Hematopoietic multipotent progenitor cell treated with erythropoietin and hydrocortisone succinate and interleukin-3 and kit ligand, for 15 days (in vitro differentiated cells): ENCODE results near the gene KRT7.
"Not testable (repeated sequence)": the region's sequence is repeated elsewhere in the genome, so short reads cannot be mapped to it uniquely, and the experiment has no call there.

Source experiments
- DNase-seq: peaks from one replicate; pipeline ENCODE4 v3.0.0-alpha.2; 2015; ENCODE audit warnings: low spot score

Gene KRT7

GRCh38 chr12:52243856-52244614 lies 11.0 kb downstream of the KRT7 start:
- no peak for DNase-seq

- no peak for DNase-seq
Observed at GRCh38 chr12:52244615-52244994, 11.6 kb downstream of the KRT7 start.

GRCh38 chr12:52245259-52245961 lies 12.4 kb downstream of the KRT7 start:
- no peak for DNase-seq

- DNase-seq: no peak
Observed at GRCh38 chr12:52245962-52246569, 13.0 kb downstream of the KRT7 start.

GRCh38 chr12:52246720-52247621 lies 13.9 kb downstream of the KRT7 start:
- DNase-seq: no peak

- DNase-seq: no peak
Observed at GRCh38 chr12:52247622-52248540, 14.8 kb downstream of the KRT7 start.

- DNase-seq: no peak
Observed at GRCh38 chr12:52248541-52249461, 15.8 kb downstream of the KRT7 start.

- no peak for DNase-seq
Observed at GRCh38 chr12:52249511-52250047, 16.5 kb downstream of the KRT7 start.

GRCh38 chr12:52250048-52250990 lies 17.3 kb downstream of the KRT7 start:
- no peak for DNase-seq

GRCh38 chr12:52251367-52252051 lies 18.5 kb downstream of the KRT7 start:
- DNase-seq: no peak

- not testable (repeated sequence) for DNase-seq
Observed at GRCh38 chr12:52252175-52252615, 19.2 kb downstream of the KRT7 start.

- no peak for DNase-seq
Observed at GRCh38 chr12:52252728-52253343, 19.8 kb downstream of the KRT7 start.

GRCh38 chr12:52253391-52254179 lies 20.5 kb downstream of the KRT7 start:
- DNase-seq: no peak

- DNase-seq: no peak
Observed at GRCh38 chr12:52254180-52254964, 21.3 kb downstream of the KRT7 start.

- no peak for DNase-seq
Observed at GRCh38 chr12:52254965-52255751, 22.1 kb downstream of the KRT7 start.
